ENCODE results near the gene NOP53. TPM values are rescaled to one million over a fixed set of nuclear protein-coding genes. Genes with fewer than 3 reads are reported as not detected.

Gene NOP53
- total and polyA plus RNA-seq, 2 of the 8 experiments (the other 6 are each of a cell fraction or from before 2014, with no cell fraction given) = 107 to 245 TPM

- H3K79me2 ChIP-seq (ENCODE audit: control insufficient read depth in 1 of 2, insufficient read depth in 2 of 2, low read length in 2 of 2) = no peaks in the 10 kb centered on the region
- peak overlapping the region; percentile 87 for H4K8ac ChIP-seq (ENCODE audit: extremely low read depth, insufficient read depth, low read length)
- no peaks in the 10 kb centered on the region; a peak in 1 of 8 replicates for H3K36me3 ChIP-seq (ENCODE audit: control insufficient read depth in 2 of 4, insufficient read depth in 4 of 4, low read length in 3 of 4)
- ChIA-PET POLR2A (ENCODE audit: partially characterized antibody) (interaction anchor here (0.6 to 7.2 kb wide), 17 partner anchors 8 to 731 kb away, joined by 3 to 46 read pairs (median 5); partner anchors contain the start of genes NOP53 and SELENOW), CTCF (ENCODE audit: partially characterized antibody) (interaction anchor here (0.6 to 6.3 kb wide), 36 partner anchors 9 to 375 kb away, joined by 3 to 150 read pairs (median 5); partner anchors contain the start of genes EHD2, NOP53 and SELENOW)
- DNase-seq (ENCODE audit: low read depth in 1 of 2, low spot score in 2 of 2) (peak in 1 of 2 experiments; percentile 93), FAIRE-seq (no peak)
- no peak overlapping the region for H3K23ac ChIP-seq (ENCODE audit: insufficient read length)
- H2BK5ac ChIP-seq (ENCODE audit: low read depth, low read length) = no peak overlapping the region; the same call in 1 of the 2 replicates
- H3K4me3 ChIP-seq (ENCODE audit: extremely low read depth in 1 of 4, insufficient read depth in 2 of 4, low read depth in 3 of 4, low read length in 4 of 4) = no peak overlapping the region
- H3K4me2 ChIP-seq (ENCODE audit: insufficient read depth in 1 of 2, low read depth in 2 of 2, low read length in 2 of 2) = peak overlapping the region in 1 of 2 experiments; percentile 40; a peak in 3 of 4 replicates
- no peaks in the 10 kb centered on the region for H3K27me3 ChIP-seq (replicated peaks in 1 of 4; ENCODE audit: control insufficient read depth in 3 of 4, extremely low read depth in 1 of 4, insufficient read depth in 3 of 4, low read length in 3 of 4)
- H3K27ac ChIP-seq (ENCODE audit: low read depth, low read length) = no peak overlapping the region; the same call in 1 of the 2 replicates
- H3K4me1 ChIP-seq (replicated peaks in 1 of 4; ENCODE audit: control insufficient read depth in 3 of 4, insufficient read depth in 4 of 4, low read length in 3 of 4) = peaks cover 0 to 6% (median 3%) of the 10 kb centered on the region in 4 experiments; a peak in 5 of 7 replicates
- peak overlapping the region; percentile 77; the same call in 1 of the 2 replicates for H2BK12ac ChIP-seq (ENCODE audit: low read depth, low read length)
- H4K20me1 ChIP-seq (replicated peaks in 1 of 2; ENCODE audit: control insufficient read depth in 1 of 2, insufficient read depth in 2 of 2, low read length in 2 of 2) = peaks cover 0 to under 1% of the 10 kb centered on the region in 2 experiments
- H3K14ac ChIP-seq (ENCODE audit: insufficient read length) = no peak overlapping the region
- H4K91ac ChIP-seq (replicated peaks; ENCODE audit: insufficient read length, low read length) = peak overlapping the region; percentile 55
- no peak overlapping the region for H3K18ac ChIP-seq (ENCODE audit: extremely low read depth, low read length)
- H3K9ac ChIP-seq (replicated peaks in 1 of 4; ENCODE audit: extremely low read depth in 1 of 4, low read depth in 3 of 4, low read length in 3 of 4) = no peak overlapping the region
- no peak overlapping the region for H4K5ac ChIP-seq (ENCODE audit: insufficient read length, low read depth, low read length)
- no peak overlapping the region for H2AK5ac ChIP-seq (ENCODE audit: low read depth, low read length)
- H3K9me3 ChIP-seq (ENCODE audit: insufficient read depth in 2 of 2, low read depth in 1 of 2, low read length in 1 of 2) = no peaks in the 10 kb centered on the region
- 0 out of 2 replicates have a peak overlapping the region, but pooled peaks have one; percentile 46 for H2BK15ac ChIP-seq (ENCODE audit: low read length)
- no peak overlapping the region for H2BK120ac ChIP-seq (replicated peaks; ENCODE audit: low read depth, low read length)
- 26% methylated on average over 16 of the region's 19 CpGs; no CpG with 5 or more reads in 1 of the 2 experiments for WGBS, 2 experiments (ENCODE audit: extremely low coverage in 1 of 2, insufficient coverage in 1 of 2, insufficient read length in 1 of 2, insufficient replicate concordance in 2 of 2, low coverage in 1 of 2, low lambda C conversion rate in 2 of 2, missing lambda C conversion rate in 1 of 2)
- 0 out of 2 replicates have a peak overlapping the region, but pooled peaks have one; percentile 15 for H2BK20ac ChIP-seq (ENCODE audit: low read length)
- H3K23me2 ChIP-seq (ENCODE audit: low read depth, low read length) = peaks cover 9% of the 10 kb centered on the region; the same call in 1 of the 2 replicates
- no peaks in the 10 kb centered on the region for H3K79me1 ChIP-seq (ENCODE audit: low read depth, low read length)
- no peak overlapping the region for H3K4ac ChIP-seq (replicated peaks; ENCODE audit: insufficient read length, low read depth, low read length)
- no peak overlapping the region for H3K56ac ChIP-seq (replicated peaks; ENCODE audit: insufficient read length, low read depth, low read length)
- no peak overlapping the region for H2AFZ ChIP-seq (ENCODE audit: low read length)
- TF ChIP-seq ZNF274 (IDR thresholded peaks at IDR 0.05; ENCODE audit: borderline replicate concordance, extremely low read depth, low read length) = no peak
- TF ChIP-seq SIX5 (IDR thresholded peaks at IDR 0.05; ENCODE audit: low read depth, low read length) = no peak
- no peak for TF ChIP-seq SP4 (IDR thresholded peaks at IDR 0.05; ENCODE audit: low read length)
- TF ChIP-seq CBX5 (IDR thresholded peaks at IDR 0.05; ENCODE audit: low read depth, low read length) = no peak
- no peak for TF ChIP-seq KDM1A (IDR thresholded peaks at IDR 0.05; ENCODE audit: borderline replicate concordance, low read length)
- no peak for TF ChIP-seq SP1 (IDR thresholded peaks at IDR 0.05; ENCODE audit: low read depth, low read length)
- TF ChIP-seq TCF12 (IDR thresholded peaks at IDR 0.05; ENCODE audit: low read depth, low read length) = 0 out of 2 replicates have a peak, but pooled peaks have one; percentile 44
- peak; percentile 91 to 93 for TF ChIP-seq RAD21 (IDR thresholded peaks at IDR 0.05 in 1 of 2, conservative IDR thresholded peaks at IDR 0.05 in 1 of 2; ENCODE audit: low read depth in 2 of 2, low read length in 2 of 2)
- no peak for TF ChIP-seq NRF1 (IDR thresholded peaks at IDR 0.05; ENCODE audit: low read depth, low read length)
- no peak for TF ChIP-seq MAX (IDR thresholded peaks at IDR 0.05)
- no peak for TF ChIP-seq CTBP2 (IDR thresholded peaks at IDR 0.05; ENCODE audit: borderline replicate concordance, insufficient read depth, insufficient read length, low read length)
Measured at GRCh38 chr19:47765523-47766358, 20.4 kb downstream of the NOP53 start.
